Vagina (tissue), 2 donors: ENCODE data around the gene ALOX12B. TPM values are rescaled to one million over a fixed set of nuclear protein-coding genes. Genes with fewer than 3 reads are reported as not detected.

Source experiments
- DNase-seq, 2 donors: peaks; one replicate each; pipeline ENCODE4 v3.0.0-alpha.2; 2017; ENCODE audit errors: extremely low spot score in 2 of 2
- H3K27ac ChIP-seq: fragments of 200-600 bp; sonication (generic); one replicate; pipeline ENCODE4 v1.5.1; 2019
- H3K27me3 ChIP-seq: fragments of 200-600 bp; sonication (generic); one replicate; pipeline ENCODE4 v1.5.1; 2019
- H3K36me3 ChIP-seq, 2 donors: fragments of 200-600 bp; sonication (generic); one replicate each; pipeline ENCODE4 v1.5.1; 2017 to 2019
- H3K4me1 ChIP-seq: fragments of 200-600 bp; sonication (generic); one replicate; pipeline ENCODE4 v1.5.1; 2019
- H3K4me3 ChIP-seq, 2 donors: fragments of 200-600 bp; sonication (generic); 1 replicate in 1 of 2; 2 replicates in 1 of 2; pipeline ENCODE4 v1.5.1; 2016 to 2019
- H3K9me3 ChIP-seq: fragments of 200-600 bp; sonication (generic); one replicate; pipeline ENCODE4 v1.5.1; 2019
- CTCF ChIP-seq, 3 experiments: fragments of 450-650 bp in 2 of 3; fragments of 200-600 bp in 1 of 3; sonication (generic) in 1 of 3; IDR thresholded peaks; one replicate each; pipeline ENCODE4 v1.5.1; 2017 to 2019; ENCODE audit warnings: antibody characterized with exemption in 3 of 3, mild to moderate bottlenecking in 2 of 3, moderate library complexity in 2 of 3
- POLR2A ChIP-seq, 2 donors: fragments of 450-650 bp; IDR thresholded peaks; one replicate each; pipeline ENCODE4 v1.6.1; 2017; ENCODE audit warnings: antibody characterized with exemption in 2 of 2, mild to moderate bottlenecking in 2 of 2, moderate library complexity in 2 of 2
- POLR2AphosphoS5 ChIP-seq, 2 donors: sonication (generic); formaldehyde crosslinking; IDR thresholded peaks; one replicate each; pipeline ENCODE4 v1.9.0; 2017; ENCODE audit warnings: antibody characterized with exemption in 2 of 2, mild to moderate bottlenecking in 2 of 2, low read depth in 1 of 2; ENCODE audit not compliant: insufficient read depth in 1 of 2
- intact Hi-C: fragments of 100-400 bp; cut with DNase I; formaldehyde crosslinking; loops from one replicate; pipeline ENCODE4 v1.15.1; 2023
- total RNA-seq: library from RNA; depleted of rRNA; stranded (reverse); fragments of >200 nt; gene quantifications from one replicate; pipeline ENCODE4 v1.2.3, GENCODE V29; 2016

The ALOX12B gene
- total RNA-seq, 1 donor from 2014 or later = 15.0 TPM

- no peak overlapping the region for H3K4me3 ChIP-seq
- TF ChIP-seq CTCF (IDR thresholded peaks at IDR 0.05) (no peak), POLR2A (IDR thresholded peaks at IDR 0.05) (no peak)
- DNase-seq = no peak
- peaks cover 28% of the 10 kb centered on the region for H3K4me1 ChIP-seq
- H3K9me3 ChIP-seq = no peaks in the 10 kb centered on the region
- peaks cover 4% of the 10 kb centered on the region for H3K27me3 ChIP-seq
- intact Hi-C loops = no loop called here
- H3K36me3 ChIP-seq = no peaks in the 10 kb centered on the region
- no peak overlapping the region for H3K27ac ChIP-seq
Measured at GRCh38 chr17:8059131-8059530, 28.4 kb downstream of the ALOX12B start.

- peaks cover 4% of the 10 kb centered on the region for H3K27me3 ChIP-seq
- intact Hi-C loops = no loop called here
- DNase-seq = no peak
Measured at GRCh38 chr17:8057691-8058114, 29.8 kb downstream of the ALOX12B start.

GRCh38 chr17:8056976-8057625 is 30.4 kb downstream of the ALOX12B start:
- Histone ChIP-seq H3K4me1 (peaks cover 9% of the 10 kb centered on the region), H3K27me3 (peaks cover 4% of the 10 kb centered on the region), H3K4me3 (no peak overlapping the region), H3K27ac (no peak overlapping the region), H3K9me3 (no peaks in the 10 kb centered on the region), H3K36me3 (no peaks in the 10 kb centered on the region)
- DNase-seq = no peak
- TF ChIP-seq CTCF (IDR thresholded peaks at IDR 0.05) (no peak), POLR2A (IDR thresholded peaks at IDR 0.05) (no peak), POLR2AphosphoS5 (IDR thresholded peaks at IDR 0.05; ENCODE audit: insufficient read depth in 1 of 2, low read depth in 1 of 2) (no peak)
- intact Hi-C loops = no loop called here

More at GRCh38 chr17:8057691-8058114, 29.8 kb downstream of the ALOX12B start:
- Histone ChIP-seq H3K4me1 (peaks cover 15% of the 10 kb centered on the region), H3K27ac (no peak overlapping the region), H3K9me3 (no peaks in the 10 kb centered on the region), H3K36me3 (no peaks in the 10 kb centered on the region), H3K4me3 (no peak overlapping the region)
- TF ChIP-seq POLR2AphosphoS5 (IDR thresholded peaks at IDR 0.05; ENCODE audit: insufficient read depth in 1 of 2, low read depth in 1 of 2) (peak in 1 of 2 donors; percentile 36), POLR2A (IDR thresholded peaks at IDR 0.05) (no peak), CTCF (IDR thresholded peaks at IDR 0.05) (peak; percentile 63 to 78 (median 76))

- no peaks in the 10 kb centered on the region for H3K9me3 ChIP-seq
- H3K4me3 ChIP-seq = no peak overlapping the region
- H3K27me3 ChIP-seq = peaks cover 4% of the 10 kb centered on the region
- TF ChIP-seq CTCF (IDR thresholded peaks at IDR 0.05) (no peak), POLR2A (IDR thresholded peaks at IDR 0.05) (no peak), POLR2AphosphoS5 (IDR thresholded peaks at IDR 0.05; ENCODE audit: insufficient read depth in 1 of 2, low read depth in 1 of 2) (no peak)
- no peak overlapping the region for H3K27ac ChIP-seq
- H3K4me1 ChIP-seq = peaks cover 8% of the 10 kb centered on the region
- H3K36me3 ChIP-seq = no peaks in the 10 kb centered on the region
- no peak for DNase-seq
- intact Hi-C loops = no loop called here
Measured at GRCh38 chr17:8056232-8056975, 31.1 kb downstream of the ALOX12B start.

GRCh38 chr17:8055851-8056231 is 31.7 kb downstream of the ALOX12B start:
- TF ChIP-seq CTCF (IDR thresholded peaks at IDR 0.05) = no peak
- intact Hi-C loops = no loop called here
- Histone ChIP-seq H3K9me3 (no peaks in the 10 kb centered on the region), H3K27ac (no peak overlapping the region), H3K4me1 (peaks cover 8% of the 10 kb centered on the region), H3K36me3 (no peaks in the 10 kb centered on the region), H3K4me3 (no peak overlapping the region), H3K27me3 (peaks cover 4% of the 10 kb centered on the region)
- DNase-seq = no peak
